Cardiac fibroblast (primary cell): ENCODE results near the gene PRLR.

Experiments
- DNase-seq, 2 donors: peaks; one replicate each; pipeline versions ENCODE4 v3.0.0 to v3.0.0-alpha.2; 2010; ENCODE audit warnings: low read depth in 2 of 2
- H3K4me3 ChIP-seq, 2 donors: replicated peaks in 1 of 2; 1 replicate in 1 of 2; 2 replicates in 1 of 2; pipeline ENCODE4 v1.5.1; 2011; ENCODE audit warnings: low read depth in 2 of 2, low read length in 2 of 2, mild to moderate bottlenecking in 2 of 2, moderate library complexity in 1 of 2
- TF ChIP-seq, protein P1 (sequence below): IDR thresholded peaks from one replicate; pipeline ENCODE4 v1.5.1; 2011; ENCODE audit warnings: low read depth, mild to moderate bottlenecking, low read length, inconsistent platforms

Gene PRLR

GRCh38 chr5:35166043-35166442 is 64.2 kb downstream of the PRLR start:
- no peak overlapping the region for H3K4me3 ChIP-seq
- TF ChIP-seq, protein P1, sequence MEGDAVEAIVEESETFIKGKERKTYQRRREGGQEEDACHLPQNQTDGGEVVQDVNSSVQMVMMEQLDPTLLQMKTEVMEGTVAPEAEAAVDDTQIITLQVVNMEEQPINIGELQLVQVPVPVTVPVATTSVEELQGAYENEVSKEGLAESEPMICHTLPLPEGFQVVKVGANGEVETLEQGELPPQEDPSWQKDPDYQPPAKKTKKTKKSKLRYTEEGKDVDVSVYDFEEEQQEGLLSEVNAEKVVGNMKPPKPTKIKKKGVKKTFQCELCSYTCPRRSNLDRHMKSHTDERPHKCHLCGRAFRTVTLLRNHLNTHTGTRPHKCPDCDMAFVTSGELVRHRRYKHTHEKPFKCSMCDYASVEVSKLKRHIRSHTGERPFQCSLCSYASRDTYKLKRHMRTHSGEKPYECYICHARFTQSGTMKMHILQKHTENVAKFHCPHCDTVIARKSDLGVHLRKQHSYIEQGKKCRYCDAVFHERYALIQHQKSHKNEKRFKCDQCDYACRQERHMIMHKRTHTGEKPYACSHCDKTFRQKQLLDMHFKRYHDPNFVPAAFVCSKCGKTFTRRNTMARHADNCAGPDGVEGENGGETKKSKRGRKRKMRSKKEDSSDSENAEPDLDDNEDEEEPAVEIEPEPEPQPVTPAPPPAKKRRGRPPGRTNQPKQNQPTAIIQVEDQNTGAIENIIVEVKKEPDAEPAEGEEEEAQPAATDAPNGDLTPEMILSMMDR: peak; percentile 37
- peak in 1 of 2 donors; percentile 23 for DNase-seq

DNA sequence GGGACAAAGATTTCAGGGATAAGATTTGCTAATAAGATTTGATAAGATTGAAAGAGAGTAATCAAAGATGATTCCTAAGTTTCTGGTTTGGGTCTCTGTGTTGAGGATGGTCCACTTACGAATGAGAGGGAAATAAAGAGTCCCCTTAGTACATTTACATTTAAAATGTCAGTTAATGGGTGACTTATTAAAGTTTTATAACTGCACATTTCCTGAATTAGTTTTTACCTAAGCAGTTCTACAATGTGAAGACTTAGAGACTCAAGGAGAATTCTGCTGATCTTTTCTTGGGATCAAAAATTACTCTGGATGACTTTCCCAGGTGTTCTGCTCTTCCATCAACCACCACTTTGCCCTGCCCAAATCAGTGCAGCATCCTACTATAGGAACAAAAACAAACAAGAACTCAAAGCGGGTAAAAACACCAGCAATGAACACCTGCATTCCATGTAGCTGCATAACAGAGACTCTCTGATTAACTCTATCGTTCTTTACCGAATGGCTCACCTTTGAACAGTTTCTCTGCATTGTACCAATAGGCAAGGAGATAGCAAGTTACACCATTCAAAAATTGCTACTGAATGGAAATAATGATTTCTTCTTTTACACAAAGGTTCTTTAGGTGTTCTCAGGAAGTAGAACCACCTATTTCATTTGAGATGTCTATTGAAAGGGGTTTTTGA is 65.3 kb downstream of the PRLR start:
- no peak for DNase-seq
- H3K4me3 ChIP-seq: no peak overlapping the region
- TF ChIP-seq, protein P1: no peak

DNA sequence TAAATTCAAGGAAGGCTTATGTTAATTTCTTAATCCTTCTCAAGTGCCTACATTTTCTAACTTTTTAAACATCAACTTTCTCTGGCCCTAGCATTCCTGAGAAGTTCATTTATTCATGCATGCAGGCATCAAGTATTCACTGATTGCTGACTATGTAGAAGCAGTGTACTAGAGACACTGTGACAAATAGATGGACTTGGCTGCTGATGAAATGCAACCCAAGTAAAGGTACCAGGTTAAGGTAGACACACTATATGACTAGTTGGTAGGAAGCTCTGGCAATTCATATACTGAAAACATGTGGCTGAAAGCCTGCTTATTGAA is 66.6 kb downstream of the PRLR start:
- TF ChIP-seq, protein P1: no peak
- no peak for DNase-seq
- no peak overlapping the region for H3K4me3 ChIP-seq

DNA sequence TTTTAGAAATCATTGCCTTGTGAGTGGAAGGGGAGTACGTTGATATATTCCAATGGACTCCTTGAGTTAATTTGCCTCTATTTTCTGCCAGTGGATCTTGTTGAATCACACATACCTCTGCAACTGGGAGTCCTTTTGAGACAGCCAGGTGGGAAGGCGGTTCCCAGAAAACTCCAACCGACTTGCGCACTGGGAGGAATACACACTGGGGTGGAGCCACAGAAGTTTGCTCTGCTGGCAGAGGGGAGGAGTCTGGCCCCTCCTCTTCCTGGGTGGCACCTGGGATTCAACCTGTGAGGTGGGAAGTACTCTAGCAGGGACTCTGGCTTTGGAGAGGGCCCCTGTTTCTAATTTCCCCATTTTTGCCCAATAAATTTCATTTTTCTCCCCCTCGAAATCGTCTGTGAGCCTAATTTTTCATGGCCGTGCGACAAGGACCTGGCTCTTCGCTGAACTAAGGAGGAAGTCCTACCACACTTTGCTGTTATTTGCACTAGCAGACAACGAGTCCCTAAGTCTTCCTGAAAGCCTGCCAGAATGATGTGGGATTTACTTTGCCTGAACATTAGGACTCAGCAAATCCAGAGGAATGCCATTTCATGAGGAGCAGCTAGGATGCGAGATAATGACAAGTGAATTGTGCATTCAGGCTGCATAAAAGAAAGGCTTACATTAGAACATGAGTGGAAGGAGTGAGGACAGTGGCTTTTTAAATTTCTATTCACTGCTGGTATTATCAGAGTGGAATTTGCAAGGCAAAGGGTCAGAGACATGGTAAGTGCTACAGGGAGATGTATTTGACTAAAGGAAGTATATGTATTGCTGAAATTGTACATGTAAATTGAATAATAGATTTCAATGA is 67.2 kb downstream of the PRLR start:
- TF ChIP-seq, protein P1: no peak
- no peak overlapping the region for H3K4me3 ChIP-seq
- DNase-seq: no peak

- TF ChIP-seq, protein P1: no peak
- DNase-seq: no peak
- no peak overlapping the region for H3K4me3 ChIP-seq
Measured at GRCh38 chr5:35161652-35162273, 68.5 kb downstream of the PRLR start.

- TF ChIP-seq, protein P1: no peak
- no peak overlapping the region for H3K4me3 ChIP-seq
- no peak for DNase-seq
Measured at GRCh38 chr5:35160486-35161116, 69.7 kb downstream of the PRLR start.
